HG02885 (cell line): ENCODE measurements around the gene SEC63.
"Not testable (repeated sequence)": the region's sequence is repeated elsewhere in the genome, so short reads cannot be mapped to it uniquely, and the experiment has no call there.

Experiments
- ATAC-seq: cut with Tn5 transposase; IDR thresholded peaks from one replicate; pipeline ENCODE4 v1.9.1; 2021; ENCODE audit warnings: mild to moderate bottlenecking; ENCODE audit not compliant: unreplicated experiment, poor library complexity

SEC63 gene

GRCh38 chr6:107934229-107934628 lies 23.8 kb downstream of the SEC63 start:
- not testable (repeated sequence) for ATAC-seq

GRCh38 chr6:107932580-107932979 lies 25.4 kb downstream of the SEC63 start:
- ATAC-seq: no peak

- no peak for ATAC-seq
Observed at GRCh38 chr6:107931894-107932293, 26.1 kb downstream of the SEC63 start.

GRCh38 chr6:107928984-107929383 lies 29.0 kb downstream of the SEC63 start:
- ATAC-seq: no peak

- not testable (repeated sequence) for ATAC-seq
Observed at GRCh38 chr6:107926697-107927544, 31.1 kb downstream of the SEC63 start.

- peak; percentile 59 for ATAC-seq
Observed at GRCh38 chr6:107917451-107918375, 40.3 kb downstream of the SEC63 start.

- not testable (repeated sequence) for ATAC-seq
Observed at GRCh38 chr6:107916961-107917360, 41.0 kb downstream of the SEC63 start.

GRCh38 chr6:107911692-107912091 lies 46.3 kb downstream of the SEC63 start:
- ATAC-seq: no peak

GRCh38 chr6:107894809-107895396 lies 63.1 kb downstream of the SEC63 start:
- no peak for ATAC-seq

GRCh38 chr6:107890431-107890830 lies 67.6 kb downstream of the SEC63 start:
- ATAC-seq: not testable (repeated sequence)

GRCh38 chr6:107885950-107886349 lies 72.1 kb downstream of the SEC63 start:
- ATAC-seq: not testable (repeated sequence)

GRCh38 chr6:107879941-107880340 lies 78.1 kb downstream of the SEC63 start:
- ATAC-seq: no peak

- peak; percentile 66 for ATAC-seq
Observed at GRCh38 chr6:107877968-107878367, 80.0 kb downstream of the SEC63 start.

GRCh38 chr6:107871976-107872375 lies 86.0 kb downstream of the SEC63 start:
- no peak for ATAC-seq

GRCh38 chr6:107871512-107871911 lies 86.5 kb downstream of the SEC63 start:
- ATAC-seq: not testable (repeated sequence)

- ATAC-seq: no peak
Observed at GRCh38 chr6:107871016-107871415, 87.0 kb downstream of the SEC63 start.

GRCh38 chr6:107870381-107870780 lies 87.6 kb downstream of the SEC63 start:
- ATAC-seq: no peak

GRCh38 chr6:107869871-107870270 lies 88.1 kb downstream of the SEC63 start:
- ATAC-seq: no peak

GRCh38 chr6:107868867-107869611 lies 89.0 kb downstream of the SEC63 start:
- no peak for ATAC-seq

- no peak for ATAC-seq
Observed at GRCh38 chr6:107867302-107867615, 90.7 kb downstream of the SEC63 start.
